KMS-11 (cell line): ENCODE measurements around the gene PIP4K2A.

Experiments
- H2AFZ ChIP-seq: fragments of 200-600 bp; sonication (generic); 2 replicates; pipeline ENCODE4 v1.6.1; 2016; ENCODE audit warnings: antibody characterized with exemption, mixed run types, low read depth
- H3K27ac ChIP-seq: fragments of 200-600 bp; sonication (generic); 2 replicates; pipeline ENCODE4 v1.6.1; 2016; ENCODE audit warnings: mild to moderate bottlenecking, mixed run types
- H3K27me3 ChIP-seq: fragments of 200-600 bp; sonication (generic); 2 replicates; pipeline ENCODE4 v1.6.1; 2017; ENCODE audit warnings: mild to moderate bottlenecking, low read depth, mixed run types, moderate library complexity; ENCODE audit not compliant: insufficient read depth
- H3K36me3 ChIP-seq: fragments of 200-600 bp; sonication (generic); 2 replicates; pipeline ENCODE4 v1.6.1; 2017; ENCODE audit warnings: mild to moderate bottlenecking, mixed run types; ENCODE audit not compliant: insufficient read depth
- H3K4me1 ChIP-seq: fragments of 200-600 bp; sonication (generic); 2 replicates; pipeline ENCODE4 v1.6.1; 2016; ENCODE audit warnings: mild to moderate bottlenecking, low read depth, mixed run types; ENCODE audit not compliant: poor library complexity, severe bottlenecking
- H3K4me2 ChIP-seq: fragments of 200-600 bp; sonication (generic); 2 replicates; pipeline ENCODE4 v1.7.0; 2016; ENCODE audit warnings: mild to moderate bottlenecking, mixed run types
- H3K4me3 ChIP-seq: fragments of 200-600 bp; sonication (generic); IDR thresholded peaks from 2 replicates; pipeline ENCODE4 v1.6.1; 2017; ENCODE audit warnings: low read depth, low read length, mixed read lengths; ENCODE audit not compliant: insufficient read depth
- H3K79me2 ChIP-seq: fragments of 200-600 bp; sonication (generic); 2 replicates; pipeline ENCODE4 v1.6.1; 2016; ENCODE audit warnings: low read depth, mixed run types; ENCODE audit not compliant: insufficient read depth
- H3K9ac ChIP-seq: fragments of 200-600 bp; sonication (generic); 2 replicates; pipeline ENCODE4 v1.6.1; 2016; ENCODE audit warnings: mild to moderate bottlenecking, mixed run types
- H4K20me1 ChIP-seq: fragments of 200-600 bp; sonication (generic); 2 replicates; pipeline ENCODE4 v1.6.1; 2016; ENCODE audit warnings: mild to moderate bottlenecking, mixed run types; ENCODE audit not compliant: insufficient read depth
- TF ChIP-seq, protein P1 (sequence below): fragments of 200-600 bp; sonication (generic); conservative IDR thresholded peaks from 2 replicates; pipeline ENCODE4 v1.6.1; 2017; ENCODE audit warnings: low read depth, mild to moderate bottlenecking, antibody characterized with exemption, low read length, moderate library complexity, mixed read lengths

PIP4K2A gene

DNA sequence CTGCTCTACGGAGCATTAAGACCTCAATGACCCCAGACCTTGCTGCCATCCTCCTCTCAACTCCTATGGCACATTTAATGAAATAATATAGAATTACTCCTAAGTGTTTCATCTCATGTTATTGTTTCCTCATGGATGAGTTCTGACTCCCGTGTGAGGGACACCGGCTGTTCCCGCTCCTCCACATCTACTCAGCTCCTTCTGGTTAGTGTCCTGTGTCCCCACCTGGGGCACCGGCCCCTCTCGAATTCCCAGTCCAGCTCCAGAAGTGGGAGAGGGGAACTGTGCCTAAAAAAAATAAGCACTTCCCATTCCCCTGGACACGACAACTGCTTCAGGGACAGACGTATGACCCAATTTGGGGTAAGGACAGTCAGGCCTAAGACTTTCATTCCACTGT is 58.3 kb downstream of the PIP4K2A start:
- H4K20me1 ChIP-seq = no peaks in the 10 kb centered on the region
- peaks cover 27% of the 10 kb centered on the region for H3K4me1 ChIP-seq
- H3K36me3 ChIP-seq = no peaks in the 10 kb centered on the region
- peaks cover 85% of the 10 kb centered on the region; the same call in 1 of the 2 replicates for H3K79me2 ChIP-seq
- no peak overlapping the region for H3K4me3 ChIP-seq
- H3K4me2 ChIP-seq = no peak overlapping the region
- H3K27me3 ChIP-seq = no peaks in the 10 kb centered on the region
- no peak overlapping the region for H3K9ac ChIP-seq
- no peak overlapping the region for H2AFZ ChIP-seq
- TF ChIP-seq, protein P1, sequence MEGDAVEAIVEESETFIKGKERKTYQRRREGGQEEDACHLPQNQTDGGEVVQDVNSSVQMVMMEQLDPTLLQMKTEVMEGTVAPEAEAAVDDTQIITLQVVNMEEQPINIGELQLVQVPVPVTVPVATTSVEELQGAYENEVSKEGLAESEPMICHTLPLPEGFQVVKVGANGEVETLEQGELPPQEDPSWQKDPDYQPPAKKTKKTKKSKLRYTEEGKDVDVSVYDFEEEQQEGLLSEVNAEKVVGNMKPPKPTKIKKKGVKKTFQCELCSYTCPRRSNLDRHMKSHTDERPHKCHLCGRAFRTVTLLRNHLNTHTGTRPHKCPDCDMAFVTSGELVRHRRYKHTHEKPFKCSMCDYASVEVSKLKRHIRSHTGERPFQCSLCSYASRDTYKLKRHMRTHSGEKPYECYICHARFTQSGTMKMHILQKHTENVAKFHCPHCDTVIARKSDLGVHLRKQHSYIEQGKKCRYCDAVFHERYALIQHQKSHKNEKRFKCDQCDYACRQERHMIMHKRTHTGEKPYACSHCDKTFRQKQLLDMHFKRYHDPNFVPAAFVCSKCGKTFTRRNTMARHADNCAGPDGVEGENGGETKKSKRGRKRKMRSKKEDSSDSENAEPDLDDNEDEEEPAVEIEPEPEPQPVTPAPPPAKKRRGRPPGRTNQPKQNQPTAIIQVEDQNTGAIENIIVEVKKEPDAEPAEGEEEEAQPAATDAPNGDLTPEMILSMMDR = no peak
- no peak overlapping the region for H3K27ac ChIP-seq

DNA sequence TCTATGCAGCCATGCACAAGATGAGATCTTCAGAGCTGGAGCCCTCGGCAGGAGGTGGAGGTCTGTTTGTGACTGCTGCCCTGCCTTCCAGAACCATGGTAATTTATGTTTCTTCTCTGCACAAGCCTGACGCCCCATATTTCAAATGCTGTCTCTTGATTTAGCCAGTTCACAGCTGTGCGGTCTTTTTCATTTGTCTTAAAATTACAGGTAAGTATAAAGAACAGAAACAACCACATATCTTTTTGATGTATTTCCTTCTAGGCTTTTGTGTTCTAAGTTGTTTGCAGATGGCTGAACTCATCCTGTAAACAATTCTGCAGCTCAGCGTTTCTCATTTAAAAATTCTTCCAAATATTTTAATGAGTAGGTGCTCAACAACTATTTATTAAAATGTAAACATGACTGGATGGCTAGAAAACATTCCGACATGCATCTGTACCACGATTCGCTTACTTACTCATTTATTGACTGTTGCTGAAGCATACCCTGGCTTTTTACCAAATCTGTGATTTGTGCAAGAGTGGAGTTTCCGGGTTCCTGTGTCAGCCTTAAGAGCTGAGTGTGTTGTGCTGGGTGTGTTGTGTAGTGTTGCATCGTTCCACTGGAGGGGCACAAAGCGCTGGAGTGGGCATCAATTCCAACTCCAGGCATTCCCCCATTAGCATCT is 58.9 kb downstream of the PIP4K2A start:
- Histone ChIP-seq H3K4me2 (no peak overlapping the region), H3K4me3 (no peak overlapping the region), H2AFZ (no peak overlapping the region), H3K9ac (no peak overlapping the region), H4K20me1 (no peaks in the 10 kb centered on the region), H3K4me1 (peaks cover 32% of the 10 kb centered on the region), H3K36me3 (no peaks in the 10 kb centered on the region), H3K27ac (no peak overlapping the region), H3K79me2 (peaks cover 84% of the 10 kb centered on the region; the same call in 1 of the 2 replicates), H3K27me3 (no peaks in the 10 kb centered on the region)
- TF ChIP-seq, protein P1 = no peak

- Histone ChIP-seq H3K79me2 (peaks cover 89% of the 10 kb centered on the region; the same call in 1 of the 2 replicates), H3K27me3 (no peaks in the 10 kb centered on the region), H3K27ac (no peak overlapping the region), H4K20me1 (no peaks in the 10 kb centered on the region), H3K36me3 (no peaks in the 10 kb centered on the region), H3K4me3 (no peak overlapping the region), H2AFZ (no peak overlapping the region), H3K4me1 (peaks cover 57% of the 10 kb centered on the region), H3K9ac (no peak overlapping the region), H3K4me2 (no peak overlapping the region)
- TF ChIP-seq, protein P1 = no peak
Measured at GRCh38 chr10:22652988-22653481, 61.3 kb downstream of the PIP4K2A start.

DNA sequence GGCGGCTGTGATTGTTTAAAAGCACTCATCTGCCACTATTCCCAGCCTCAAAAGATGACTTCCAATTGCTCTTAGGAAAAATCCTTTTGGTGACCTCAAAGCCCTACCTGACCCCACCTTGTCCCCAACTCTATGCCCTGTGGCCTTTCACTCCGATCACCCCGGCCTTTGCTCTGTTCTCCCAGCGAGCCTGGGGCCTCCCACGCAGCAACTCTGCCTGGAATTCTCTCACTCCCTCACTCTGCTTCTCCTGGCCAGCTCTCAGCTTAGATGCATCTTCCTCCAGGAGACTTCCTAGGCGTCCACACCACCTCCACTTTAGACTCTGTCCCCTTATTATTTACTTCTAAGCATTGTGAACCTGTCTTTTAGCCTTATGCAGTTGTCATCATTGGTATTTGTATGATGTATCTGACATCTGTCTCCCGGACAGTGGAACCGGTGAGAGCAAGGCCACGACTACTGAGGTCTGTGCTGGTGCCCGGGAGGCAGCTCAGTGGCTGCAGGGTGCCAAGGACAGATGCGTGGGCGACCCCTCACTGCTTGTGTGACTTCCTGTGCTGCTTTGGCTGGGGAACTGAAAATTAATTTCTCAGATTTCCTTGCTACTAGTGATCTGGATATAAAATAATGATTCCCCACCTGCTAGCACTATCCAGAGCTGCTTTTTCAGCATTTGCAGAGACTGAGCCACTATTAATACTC is 63.0 kb downstream of the PIP4K2A start:
- Histone ChIP-seq H4K20me1 (no peaks in the 10 kb centered on the region), H3K4me3 (no peak overlapping the region), H3K9ac (no peak overlapping the region), H3K4me2 (no peak overlapping the region; the same call in 1 of the 2 replicates), H3K27me3 (no peaks in the 10 kb centered on the region), H3K27ac (no peak overlapping the region), H3K79me2 (peaks cover 84% of the 10 kb centered on the region; the same call in 1 of the 2 replicates), H2AFZ (no peak overlapping the region), H3K4me1 (peaks cover 73% of the 10 kb centered on the region), H3K36me3 (no peaks in the 10 kb centered on the region)
- TF ChIP-seq, protein P1 = no peak
